ENCODE measurements around the gene LHX8.

GRCh38 chr1:75092141-75092540 lies 42.0 kb upstream of the LHX8 start:
- TF ChIP-seq EZH2 (IDR thresholded peaks at IDR 0.05; ENCODE audit: low read length) (no peak), CTCF (optimal IDR thresholded peaks at IDR 0.05 in 1 of 3, IDR thresholded peaks at IDR 0.05 in 1 of 3, conservative IDR thresholded peaks at IDR 0.05 in 1 of 3; ENCODE audit: extremely low read depth in 1 of 3, insufficient read depth in 2 of 3, low read length in 3 of 3) (no peak)
